GM12892 (cell line): ENCODE results near the gene FAM171A2.

ENCODE experiments used
- POLR2A ChIP-seq: IDR thresholded peaks from 2 replicates; pipeline ENCODE4 v1.6.1; 2011; ENCODE audit warnings: low read depth, low read length, control low read depth
- POLR2AphosphoS5 ChIP-seq: IDR thresholded peaks from 2 replicates; pipeline ENCODE4 v1.6.1; 2011; ENCODE audit warnings: low read depth, low read length, control low read depth
- TAF1 ChIP-seq: IDR thresholded peaks from 2 replicates; pipeline ENCODE4 v1.6.1; 2011; ENCODE audit warnings: low read depth, mild to moderate bottlenecking, control low read depth, low read length, borderline replicate concordance

- no peak for TF ChIP-seq POLR2A
- no peak for TF ChIP-seq POLR2AphosphoS5
- no peak for TF ChIP-seq TAF1
Observed at GRCh38 chr17:44382917-44383316, 19.3 kb upstream of the FAM171A2 start.
